CD4-positive, CD25-positive, alpha-beta regulatory T cell (primary cell): ENCODE measurements around the gene COQ7. TPM values are rescaled to one million over a fixed set of nuclear protein-coding genes. Genes with fewer than 3 reads are reported as not detected.

Source experiments
- ATAC-seq, 2 donors: fragments of 150-1000 bp; cut with Tn5 transposase; one replicate each; pipeline ENCODE4 v1.10.0; 2021; ENCODE audit warnings: low read depth in 2 of 2, moderate number of reproducible peaks in 2 of 2, moderate library complexity in 1 of 2
- DNase-seq, 3 donors: peaks; one replicate each; pipeline versions ENCODE4 v3.0.0 to v3.0.0-alpha.2; 2012 to 2022; ENCODE audit warnings: mixed read lengths in 1 of 3
- H3K27ac ChIP-seq: one replicate; pipeline ENCODE4 v1.7.0; 2013; ENCODE audit warnings: mild to moderate bottlenecking, low read length; ENCODE audit not compliant: insufficient read depth, poor library complexity, severe bottlenecking
- H3K27me3 ChIP-seq: one replicate; pipeline ENCODE4 v1.7.0; 2013; ENCODE audit warnings: low read length; ENCODE audit not compliant: control insufficient read depth, insufficient read depth
- H3K36me3 ChIP-seq: one replicate; pipeline ENCODE4 v1.7.0; 2013; ENCODE audit warnings: mild to moderate bottlenecking, low read length, moderate library complexity; ENCODE audit not compliant: control insufficient read depth, insufficient read depth
- H3K4me1 ChIP-seq: 2 replicates; pipeline ENCODE4 v1.7.0; 2013; ENCODE audit warnings: mild to moderate bottlenecking, low read length; ENCODE audit not compliant: insufficient read depth, control insufficient read depth, poor library complexity, severe bottlenecking
- H3K4me3 ChIP-seq: one replicate; pipeline ENCODE4 v1.7.0; 2013; ENCODE audit warnings: low read depth, mild to moderate bottlenecking, low read length, moderate library complexity
- H3K9me3 ChIP-seq, 2 experiments: 1 replicate in 1 of 2; 2 replicates in 1 of 2; pipeline ENCODE4 v1.7.0; 2013; ENCODE audit warnings: low read length in 2 of 2, mild to moderate bottlenecking in 1 of 2, moderate library complexity in 1 of 2; ENCODE audit not compliant: control insufficient read depth in 2 of 2
- H3K27ac Mint-ChIP-seq, 3 donors: one replicate each; pipeline ENCODE4 v1.8.0; 2020 to 2022; ENCODE audit warnings: mild to moderate bottlenecking in 3 of 3, mixed read lengths in 3 of 3, moderate library complexity in 2 of 3
- H3K27me3 Mint-ChIP-seq: one replicate; pipeline ENCODE4 v1.8.0; 2022; ENCODE audit warnings: mild to moderate bottlenecking, mixed read lengths
- H3K36me3 Mint-ChIP-seq: one replicate; pipeline ENCODE4 v1.8.0; 2020; ENCODE audit warnings: mixed read lengths
- H3K4me1 Mint-ChIP-seq, 4 donors: one replicate each; pipeline ENCODE4 v1.8.0; 2020 to 2022; ENCODE audit warnings: mixed read lengths in 4 of 4, mild to moderate bottlenecking in 1 of 4
- H3K4me3 Mint-ChIP-seq, 4 donors: one replicate each; pipeline ENCODE4 v1.8.0; 2020 to 2022; ENCODE audit warnings: mild to moderate bottlenecking in 4 of 4, mixed read lengths in 4 of 4, moderate library complexity in 3 of 4
- H3K9me3 Mint-ChIP-seq, 7 donors: one replicate each; pipeline ENCODE4 v1.8.0; 2020 to 2022; ENCODE audit warnings: mixed read lengths in 7 of 7, mild to moderate bottlenecking in 3 of 7, moderate library complexity in 2 of 7
- polyA plus RNA-seq, 4 donors: library from polyadenylated mRNA; unstranded; fragments of 300-500 nt; fragmentation: Illumina TruSeq; gene quantifications; one replicate each; pipeline ENCODE4 v1.2.3, GENCODE V29; 2021
- total RNA-seq: library from RNA; stranded (reverse); gene quantifications from one replicate; pipeline ENCODE4 v1.2.3, GENCODE V29; 2022

COQ7 gene
- total RNA-seq: 13.1 TPM
- polyA plus RNA-seq: 10 to 100 TPM; 17.1 to 19.3 (median 18.6) TPM

- peak within 1 kb of the TSS; percentile 99 to 100 (median 99) for H3K27ac Mint-ChIP-seq
- ATAC-seq (peak; percentile 92 to 93), DNase-seq (peak; percentile 98 to 100 (median 99))
- Histone ChIP-seq H3K27me3 (no peaks in the 10 kb centered on the region), H3K4me3 (peak within 1 kb of the TSS; percentile 88), H3K27ac (peak within 1 kb of the TSS; percentile 100), H3K36me3 (no peaks in the 10 kb centered on the region), H3K4me1 (peaks cover 11% of the 10 kb centered on the region), H3K9me3 (no peaks in the 10 kb centered on the region)
- peak within 1 kb of the TSS; percentile 93 to 96 (median 96) for H3K4me3 Mint-ChIP-seq
- peaks cover 6 to 26% (median 9%) of the 10 kb centered on the region in 4 donors for H3K4me1 Mint-ChIP-seq
- H3K36me3 Mint-ChIP-seq: peaks cover 3% of the 10 kb centered on the region
- no peaks in the 10 kb centered on the region for H3K9me3 Mint-ChIP-seq
- H3K27me3 Mint-ChIP-seq: peaks cover 4% of the 10 kb centered on the region
Observed at GRCh38 chr16:19067349-19068236, at the start of gene COQ7. TSS of gene COQ7 (plus strand) at chr16:19067614. CDS start at chr16:19067665, 51 bp downstream.

GRCh38 chr16:19020689-19021088 lies 46.7 kb upstream of the COQ7 start:
- H3K4me1 Mint-ChIP-seq: no peaks in the 10 kb centered on the region
- no peaks in the 10 kb centered on the region for H3K36me3 Mint-ChIP-seq

GRCh38 chr16:19021747-19022146 lies 45.7 kb upstream of the COQ7 start:
- ATAC-seq (no peak), DNase-seq (no peak)
- no peaks in the 10 kb centered on the region for H3K4me1 ChIP-seq
- H3K4me3 Mint-ChIP-seq: no peak overlapping the region
- H3K36me3 ChIP-seq: no peaks in the 10 kb centered on the region
- H3K27me3 ChIP-seq: no peaks in the 10 kb centered on the region
- H3K27ac Mint-ChIP-seq: no peak overlapping the region
- H3K9me3 Mint-ChIP-seq: no peaks in the 10 kb centered on the region
- no peaks in the 10 kb centered on the region for H3K4me1 Mint-ChIP-seq
- H3K9me3 ChIP-seq: no peaks in the 10 kb centered on the region
- no peaks in the 10 kb centered on the region for H3K36me3 Mint-ChIP-seq
- H3K4me3 ChIP-seq: no peak overlapping the region
- H3K27ac ChIP-seq: no peak overlapping the region
- no peaks in the 10 kb centered on the region for H3K27me3 Mint-ChIP-seq

More at GRCh38 chr16:19020689-19021088, 46.7 kb upstream of the COQ7 start:
- ATAC-seq (no peak), DNase-seq (no peak)
- Histone ChIP-seq H3K4me1 (no peaks in the 10 kb centered on the region), H3K27me3 (no peaks in the 10 kb centered on the region), H3K36me3 (no peaks in the 10 kb centered on the region), H3K27ac (no peak overlapping the region), H3K9me3 (no peaks in the 10 kb centered on the region), H3K4me3 (no peak overlapping the region)
- H3K4me3 Mint-ChIP-seq: no peak overlapping the region
- peaks cover 4% of the 10 kb centered on the region for H3K27me3 Mint-ChIP-seq
- H3K27ac Mint-ChIP-seq: no peak overlapping the region
- H3K9me3 Mint-ChIP-seq: no peaks in the 10 kb centered on the region

- no peak overlapping the region for H3K4me3 ChIP-seq
- ATAC-seq (no peak), DNase-seq (no peak)
- Mint-ChIP-seq H3K4me1 (no peaks in the 10 kb centered on the region), H3K36me3 (no peaks in the 10 kb centered on the region), H3K4me3 (no peak overlapping the region), H3K27ac (no peak overlapping the region), H3K9me3 (no peaks in the 10 kb centered on the region), H3K27me3 (peaks cover 7% of the 10 kb centered on the region)
- no peaks in the 10 kb centered on the region for H3K36me3 ChIP-seq
- H3K27ac ChIP-seq: no peak overlapping the region
- no peaks in the 10 kb centered on the region for H3K27me3 ChIP-seq
- no peaks in the 10 kb centered on the region for H3K4me1 ChIP-seq
- no peaks in the 10 kb centered on the region for H3K9me3 ChIP-seq
Observed at GRCh38 chr16:19027416-19027815, 40.0 kb upstream of the COQ7 start.

GRCh38 chr16:19029980-19030379 lies 37.4 kb upstream of the COQ7 start:
- Histone ChIP-seq H3K4me3 (no peak overlapping the region), H3K27me3 (no peaks in the 10 kb centered on the region), H3K4me1 (no peaks in the 10 kb centered on the region), H3K27ac (no peak overlapping the region), H3K36me3 (no peaks in the 10 kb centered on the region), H3K9me3 (no peaks in the 10 kb centered on the region)
- no peaks in the 10 kb centered on the region for H3K4me1 Mint-ChIP-seq
- H3K27me3 Mint-ChIP-seq: peaks cover 7% of the 10 kb centered on the region
- DNase-seq (no peak), ATAC-seq (no peak)
- H3K9me3 Mint-ChIP-seq: peaks cover 0 to 3% (median 0%) of the 10 kb centered on the region in 7 donors
- no peak overlapping the region for H3K27ac Mint-ChIP-seq
- no peaks in the 10 kb centered on the region for H3K36me3 Mint-ChIP-seq
- H3K4me3 Mint-ChIP-seq: no peak overlapping the region

GRCh38 chr16:19031738-19032137 lies 35.7 kb upstream of the COQ7 start:
- H3K27ac ChIP-seq: no peak overlapping the region
- no peaks in the 10 kb centered on the region for H3K9me3 ChIP-seq
- Mint-ChIP-seq H3K4me3 (no peak overlapping the region), H3K36me3 (no peaks in the 10 kb centered on the region), H3K27me3 (peaks cover 7% of the 10 kb centered on the region), H3K27ac (no peak overlapping the region), H3K9me3 (peaks cover 0 to 8% (median 0%) of the 10 kb centered on the region in 7 donors), H3K4me1 (no peaks in the 10 kb centered on the region)
- ATAC-seq: no peak
- no peaks in the 10 kb centered on the region for H3K4me1 ChIP-seq
- no peak for DNase-seq
- H3K27me3 ChIP-seq: no peaks in the 10 kb centered on the region
- H3K36me3 ChIP-seq: no peaks in the 10 kb centered on the region
- no peak overlapping the region for H3K4me3 ChIP-seq

GRCh38 chr16:19033761-19034160 lies 33.7 kb upstream of the COQ7 start:
- Histone ChIP-seq H3K27ac (no peak overlapping the region), H3K36me3 (no peaks in the 10 kb centered on the region), H3K27me3 (no peaks in the 10 kb centered on the region), H3K4me1 (no peaks in the 10 kb centered on the region), H3K4me3 (no peak overlapping the region), H3K9me3 (no peaks in the 10 kb centered on the region)
- Mint-ChIP-seq H3K4me3 (no peak overlapping the region), H3K27ac (no peak overlapping the region), H3K36me3 (no peaks in the 10 kb centered on the region), H3K9me3 (peaks cover 0 to 10% (median 0%) of the 10 kb centered on the region in 7 donors), H3K27me3 (peaks cover 7% of the 10 kb centered on the region), H3K4me1 (no peaks in the 10 kb centered on the region)
- ATAC-seq (no peak), DNase-seq (no peak)

- no peaks in the 10 kb centered on the region for H3K4me1 ChIP-seq
- Mint-ChIP-seq H3K4me1 (no peaks in the 10 kb centered on the region), H3K36me3 (no peaks in the 10 kb centered on the region), H3K27me3 (peaks cover 4% of the 10 kb centered on the region), H3K27ac (no peak overlapping the region), H3K4me3 (no peak overlapping the region), H3K9me3 (peaks cover 0 to 6% (median 0%) of the 10 kb centered on the region in 7 donors)
- no peaks in the 10 kb centered on the region for H3K9me3 ChIP-seq
- ATAC-seq: no peak
- no peak overlapping the region for H3K4me3 ChIP-seq
- H3K27ac ChIP-seq: no peak overlapping the region
- DNase-seq: no peak
- H3K36me3 ChIP-seq: no peaks in the 10 kb centered on the region
- H3K27me3 ChIP-seq: no peaks in the 10 kb centered on the region
Observed at GRCh38 chr16:19040400-19040799, 27.0 kb upstream of the COQ7 start.
